Endodermal cell (in vitro differentiated cells): Measurements from ENCODE around the gene SERPINE1. TPM values are rescaled to one million over a fixed set of nuclear protein-coding genes. Genes with fewer than 3 reads are reported as not detected.
"Not testable (repeated sequence)": the region's sequence is repeated elsewhere in the genome, so short reads cannot be mapped to it uniquely, and the experiment has no call there.

Experiments
- DNase-seq: peaks from one replicate; pipeline ENCODE4 v3.0.0-alpha.2; 2017
- H3K27ac ChIP-seq: 2 replicates; pipeline ENCODE4 v1.5.1; 2013; ENCODE audit warnings: mild to moderate bottlenecking, low read depth, low read length, moderate library complexity
- H3K27me3 ChIP-seq: 2 replicates; pipeline ENCODE4 v1.6.1; 2013; ENCODE audit warnings: mild to moderate bottlenecking, low read length, moderate library complexity; ENCODE audit not compliant: insufficient read depth, control insufficient read depth, poor library complexity, severe bottlenecking
- H3K36me3 ChIP-seq: 2 replicates; pipeline ENCODE4 v1.7.0; 2013; ENCODE audit warnings: mild to moderate bottlenecking, low read length, moderate library complexity; ENCODE audit not compliant: control insufficient read depth, insufficient read depth
- H3K4me1 ChIP-seq: one replicate; pipeline ENCODE4 v1.7.0; 2013; ENCODE audit warnings: low read length; ENCODE audit not compliant: control insufficient read depth, insufficient read depth
- H3K4me3 ChIP-seq: 2 replicates; pipeline ENCODE4 v1.5.1; 2013; ENCODE audit warnings: mild to moderate bottlenecking, low read length, moderate library complexity
- H3K9ac ChIP-seq: 2 replicates; pipeline ENCODE4 v1.6.1; 2013; ENCODE audit warnings: mild to moderate bottlenecking, low read length, moderate library complexity; ENCODE audit not compliant: poor library complexity, severe bottlenecking; ENCODE audit errors: extremely low read depth
- H3K9me3 ChIP-seq: 2 replicates; pipeline ENCODE4 v1.6.1; 2013; ENCODE audit warnings: mild to moderate bottlenecking, low read length, moderate library complexity; ENCODE audit not compliant: control insufficient read depth
- H3K27ac Mint-ChIP-seq: 2 replicates; pipeline ENCODE4 v1.8.0; 2020; ENCODE audit warnings: mixed read lengths
- H3K27me3 Mint-ChIP-seq: 2 replicates; pipeline ENCODE4 v1.8.0; 2021; ENCODE audit warnings: mild to moderate bottlenecking, mixed read lengths; ENCODE audit not compliant: insufficient read depth
- H3K36me3 Mint-ChIP-seq: 2 replicates; pipeline ENCODE4 v1.8.0; 2020; ENCODE audit warnings: low read depth, mixed read lengths
- H3K4me1 Mint-ChIP-seq: 2 replicates; pipeline ENCODE4 v1.8.0; 2020; ENCODE audit warnings: mixed read lengths
- H3K4me3 Mint-ChIP-seq: 2 replicates; pipeline ENCODE4 v1.8.0; 2020; ENCODE audit warnings: mild to moderate bottlenecking, moderate library complexity, mixed read lengths
- H3K9me3 Mint-ChIP-seq: 2 replicates; pipeline ENCODE4 v1.8.0; 2020; ENCODE audit warnings: mild to moderate bottlenecking, mixed read lengths
- CTCF ChIP-seq: fragments of 200-600 bp; sonication (generic); conservative IDR thresholded peaks from 2 replicates; pipeline ENCODE4 v1.5.0; 2021; ENCODE audit warnings: antibody characterized with exemption, mild to moderate bottlenecking
- WGBS, 2 experiments: methylation state at CpG; one replicate each; pipeline versions ENCODE4 v1.1.5 to v1.1.7; 2013; ENCODE audit warnings: missing lambda C conversion rate in 2 of 2, mixed read lengths in 1 of 2; ENCODE audit not compliant: insufficient coverage in 1 of 2, insufficient read length in 1 of 2; 5-methylcytosine and 5-hydroxymethylcytosine counted together
- total RNA-seq, 2 donors: library from RNA; stranded (reverse); fragmentation: NEBNext Ultra II Directional in 1 of 2; extraction: Animal tissue kit (Norgen Biotek cat#: 25700) in 1 of 2; gene quantifications; 2 replicates in 1 of 2; 3 replicates in 1 of 2; pipeline ENCODE4 v1.2.1, GENCODE V29; 2021

Gene SERPINE1
- total RNA-seq, 2 donors from 2014 or later = 0.89 to 4.9 TPM

- H3K4me3 ChIP-seq = no peak overlapping the region
- no peaks in the 10 kb centered on the region for H3K36me3 ChIP-seq
- H3K4me1 Mint-ChIP-seq = peaks cover 28% of the 10 kb centered on the region
- no peaks in the 10 kb centered on the region for H3K27me3 ChIP-seq
- no peaks in the 10 kb centered on the region for H3K4me1 ChIP-seq
- H3K36me3 Mint-ChIP-seq = no peaks in the 10 kb centered on the region
- H3K9me3 Mint-ChIP-seq = peaks cover 10% of the 10 kb centered on the region
- no peak for TF ChIP-seq CTCF
- no peak overlapping the region for H3K9ac ChIP-seq
- no peak overlapping the region for H3K27ac ChIP-seq
- no peak overlapping the region for H3K4me3 Mint-ChIP-seq
- DNase-seq = no peak
- no peaks in the 10 kb centered on the region for H3K9me3 ChIP-seq
- WGBS, 2 experiments = 86 to 95% methylated on average over 11 to 14 of the region's 14 CpGs
- no peak overlapping the region for H3K27ac Mint-ChIP-seq
- peaks cover 10% of the 10 kb centered on the region for H3K27me3 Mint-ChIP-seq
These were observed 1.3 kb downstream of the SERPINE1 start for GRCh38 chr7:101128040-101128834.

- no peak overlapping the region for H3K4me3 ChIP-seq
- H3K4me1 ChIP-seq = no peaks in the 10 kb centered on the region
- Mint-ChIP-seq H3K36me3 (no peaks in the 10 kb centered on the region), H3K9me3 (peaks cover 10% of the 10 kb centered on the region), H3K27me3 (peaks cover 14% of the 10 kb centered on the region), H3K4me3 (no peak overlapping the region), H3K27ac (no peak overlapping the region), H3K4me1 (peaks cover 34% of the 10 kb centered on the region)
- H3K27ac ChIP-seq = no peak overlapping the region
- H3K9me3 ChIP-seq = no peaks in the 10 kb centered on the region
- no peak for DNase-seq
- H3K27me3 ChIP-seq = no peaks in the 10 kb centered on the region
- no peak overlapping the region for H3K9ac ChIP-seq
- TF ChIP-seq CTCF = no peak
- no peaks in the 10 kb centered on the region for H3K36me3 ChIP-seq
- WGBS, 2 experiments = 95 to 100% methylated on average over 1 to 3 of the region's 3 CpGs
These were observed 2.8 kb downstream of the SERPINE1 start for GRCh38 chr7:101129603-101130117.

- not testable (repeated sequence) for H3K9me3 Mint-ChIP-seq, H3K27ac Mint-ChIP-seq
These were observed 6.0 kb downstream of the SERPINE1 start for GRCh38 chr7:101132626-101133600.

More at GRCh38 chr7:101132626-101133600, 6.0 kb downstream of the SERPINE1 start:
- not testable (repeated sequence) for H3K4me3 Mint-ChIP-seq, H3K9me3 ChIP-seq, H3K4me3 ChIP-seq, H3K9ac ChIP-seq, H3K27ac ChIP-seq, H3K36me3 ChIP-seq, H3K27me3 ChIP-seq, DNase-seq, H3K4me1 ChIP-seq, H3K36me3 Mint-ChIP-seq
- Mint-ChIP-seq H3K27me3 (peaks cover 18% of the 10 kb centered on the region), H3K4me1 (peaks cover 13% of the 10 kb centered on the region)
- 90 to 94% methylated on average over 14 to 18 of the region's 18 CpGs for WGBS, 2 experiments
